B cell (primary cell): ENCODE measurements around the gene TINAGL1. TPM values are rescaled to one million over a fixed set of nuclear protein-coding genes. Genes with fewer than 3 reads are reported as not detected.

ENCODE experiments used
- ATAC-seq: fragments of 200-7000 bp; cut with Tn5 transposase; one replicate; pipeline ENCODE4 v1.10.0; 2021; ENCODE audit warnings: low read depth, mild to moderate bottlenecking, moderate number of reproducible peaks, moderate library complexity
- CTCF ChIA-PET: fragments of 350-600 bp; sonication (Branson Sonifier 250); formaldehyde crosslinking; loops from one replicate; lab custom pipeline; 2021; ENCODE audit warnings: antibody characterized with exemption, inconsistent platforms; lab: Charles Lee
- POLR2A ChIA-PET: fragments of 350-600 bp; sonication (Branson Sonifier 250); formaldehyde crosslinking; loops from one replicate; lab custom pipeline; 2021; ENCODE audit warnings: antibody characterized with exemption; lab: Charles Lee
- DNase-seq: peaks from one replicate; pipeline ENCODE4 v3.0.0; 2013
- H2AFZ ChIP-seq: 2 replicates; pipeline ENCODE4 v1.6.1; 2012; ENCODE audit warnings: mild to moderate bottlenecking, low read depth, low read length; ENCODE audit not compliant: insufficient read depth, poor library complexity, severe bottlenecking
- H3K27ac ChIP-seq, 2 donors: 1 replicate in 1 of 2; 2 replicates in 1 of 2; pipeline ENCODE4 v1.5.1; 2012 to 2013; ENCODE audit warnings: low read length in 2 of 2, mild to moderate bottlenecking in 2 of 2, moderate library complexity in 1 of 2
- H3K27me3 ChIP-seq, 4 experiments: fragments of 200-600 bp in 1 of 4; sonication (generic) in 1 of 4; replicated peaks in 1 of 4; 1 replicate in 2 of 4; 2 replicates in 2 of 4; pipeline versions ENCODE4 v1.6.1 to v1.7.0; 2013 to 2016; ENCODE audit warnings: low read length in 3 of 4, mild to moderate bottlenecking in 2 of 4, mixed read lengths in 1 of 4, moderate library complexity in 1 of 4; ENCODE audit not compliant: insufficient read depth in 4 of 4, control insufficient read depth in 3 of 4; ENCODE audit errors: control extremely low read depth in 1 of 4
- H3K36me3 ChIP-seq, 2 experiments: replicated peaks in 1 of 2; 1 replicate in 1 of 2; 2 replicates in 1 of 2; pipeline versions ENCODE4 v1.6.1 to v1.7.1; 2013; ENCODE audit warnings: low read length in 1 of 2; ENCODE audit not compliant: insufficient read depth in 2 of 2, control insufficient read depth in 1 of 2; ENCODE audit errors: control extremely low read depth in 1 of 2, extremely low read depth in 1 of 2
- H3K4me1 ChIP-seq, 2 donors: fragments of 200-600 bp in 1 of 2; sonication (generic) in 1 of 2; 1 replicate in 1 of 2; 2 replicates in 1 of 2; pipeline versions ENCODE4 v1.5.1 to v1.6.1; 2013 to 2017; ENCODE audit warnings: low read length in 2 of 2; ENCODE audit not compliant: control insufficient read depth in 2 of 2, insufficient read depth in 2 of 2
- H3K4me2 ChIP-seq: replicated peaks from 2 replicates; pipeline ENCODE3; 2012; ENCODE audit warnings: mild to moderate bottlenecking, low read depth, low read length; ENCODE audit not compliant: poor library complexity, severe bottlenecking
- H3K4me3 ChIP-seq, 5 experiments: fragments of 200-600 bp in 1 of 5; sonication (generic) in 1 of 5; 1 replicate in 3 of 5; 2 replicates in 2 of 5; pipeline versions ENCODE4 v1.5.1 to v1.7.0; 2011 to 2016; ENCODE audit warnings: low read length in 4 of 5, mild to moderate bottlenecking in 4 of 5, low read depth in 2 of 5, control low read depth in 1 of 5, moderate library complexity in 1 of 5; ENCODE audit not compliant: insufficient read depth in 1 of 5; ENCODE audit errors: control extremely low read depth in 1 of 5, extremely low read depth in 1 of 5
- H3K79me2 ChIP-seq: fragments of 200-600 bp; sonication (generic); one replicate; pipeline ENCODE4 v1.6.0; 2016; ENCODE audit warnings: low read length; ENCODE audit not compliant: control insufficient read depth, insufficient read depth
- H3K9ac ChIP-seq: fragments of 200-600 bp; sonication (generic); 2 replicates; pipeline ENCODE4 v1.6.1; 2017; ENCODE audit warnings: mild to moderate bottlenecking, low read length, moderate library complexity
- H3K9me3 ChIP-seq, 3 donors: one replicate each; pipeline versions ENCODE4 v1.6.1 to v1.7.1; 2013; ENCODE audit warnings: low read length in 2 of 3; ENCODE audit not compliant: control insufficient read depth in 2 of 3, insufficient read depth in 1 of 3; ENCODE audit errors: control extremely low read depth in 1 of 3
- H4K20me1 ChIP-seq: 2 replicates; pipeline ENCODE4 v1.6.0; 2012; ENCODE audit warnings: mild to moderate bottlenecking, low read length; ENCODE audit not compliant: insufficient read depth, control insufficient read depth, poor library complexity, severe bottlenecking
- H3K27ac Mint-ChIP-seq: one replicate; pipeline ENCODE4 v1.8.0; 2021; ENCODE audit warnings: mixed read lengths
- H3K27me3 Mint-ChIP-seq: one replicate; pipeline ENCODE4 v1.8.0; 2021; ENCODE audit warnings: mixed read lengths
- H3K4me1 Mint-ChIP-seq: one replicate; pipeline ENCODE4 v1.8.0; 2021; ENCODE audit warnings: mixed read lengths
- H3K4me3 Mint-ChIP-seq: one replicate; pipeline ENCODE4 v1.8.0; 2021; ENCODE audit warnings: mixed read lengths
- H3K9me3 Mint-ChIP-seq: one replicate; pipeline ENCODE4 v1.8.0; 2022; ENCODE audit warnings: mixed read lengths; ENCODE audit not compliant: insufficient read depth
- EZH2 ChIP-seq: IDR thresholded peaks from 2 replicates; pipeline ENCODE4 v1.6.1; 2012; ENCODE audit warnings: borderline replicate concordance, low read depth, mild to moderate bottlenecking, moderate library complexity, low read length; ENCODE audit not compliant: insufficient read depth, poor library complexity, severe bottlenecking
- WGBS: methylation state at CpG from one replicate; pipeline ENCODE4 v1.1.5; 2013; ENCODE audit warnings: missing lambda C conversion rate; ENCODE audit not compliant: insufficient coverage; 5-methylcytosine and 5-hydroxymethylcytosine counted together
- intact Hi-C: fragments of 100-400 bp; cut with micrococcal nuclease; formaldehyde crosslinking; loops from one replicate; pipeline ENCODE4 v1.10.0; 2022
- polyA plus RNA-seq: library from polyadenylated mRNA; depleted of rRNA; stranded (reverse); fragments of >200 nt; gene quantifications from 2 replicates; pipeline ENCODE4 v1.2.3, GENCODE V29; 2012
- total RNA-seq, 2 donors: library from RNA; stranded (reverse); fragments of 120-200 nt in 1 of 2; gene quantifications; 1 replicate in 1 of 2; 2 replicates in 1 of 2; pipeline versions ENCODE4 v1.2.3 to v1.2.4, GENCODE V29; 2013 to 2022
- TF ChIP-seq, protein P1 (sequence below): fragments of 200-600 bp; IDR thresholded peaks from one replicate; pipeline ENCODE4 v1.8.0; 2022; ENCODE audit warnings: antibody characterized with exemption, mild to moderate bottlenecking

The TINAGL1 gene
- total and polyA plus RNA-seq, 2 donors (not counting 1 experiment from before 2014, with no cell fraction given): not detected

DNA sequence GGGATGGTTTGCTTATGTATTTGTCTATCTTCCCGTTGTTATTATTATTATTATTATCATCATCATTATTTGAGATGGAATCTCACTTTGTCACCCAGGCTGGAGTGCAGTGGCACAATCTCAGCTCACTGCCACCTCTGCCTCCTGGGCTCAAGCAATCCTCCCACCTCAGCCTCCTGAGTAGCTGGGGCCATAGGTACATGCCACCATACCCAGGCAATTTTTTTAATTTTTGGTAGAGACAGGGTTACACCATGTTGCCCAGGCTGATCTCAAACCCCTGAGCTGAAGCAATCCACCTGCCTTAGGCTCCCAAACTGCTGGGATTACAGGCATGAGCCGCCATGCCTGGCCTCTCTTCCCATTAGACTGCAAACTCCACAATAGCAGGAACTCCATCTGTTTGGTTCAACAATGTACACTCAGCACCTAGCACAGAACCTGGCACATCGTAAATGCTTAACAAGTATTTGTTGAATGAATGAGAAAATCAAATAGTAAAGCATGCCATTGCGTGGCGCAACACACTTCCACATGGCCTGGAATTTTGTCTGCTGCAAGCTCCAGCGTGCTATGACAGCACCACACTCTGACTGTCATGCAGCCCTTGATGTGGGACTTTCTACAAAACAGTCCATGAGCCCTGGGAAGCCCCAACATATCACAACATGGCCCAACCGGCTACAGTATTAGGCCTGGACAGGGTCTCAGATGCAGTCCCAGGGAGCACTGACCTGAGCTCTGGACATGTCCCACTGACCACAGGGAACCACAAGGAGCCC, 3.8 kb upstream of the TINAGL1 start:
- H3K9me3 Mint-ChIP-seq: no peaks in the 10 kb centered on the region
- no peak overlapping the region for H3K9ac ChIP-seq
- no peak overlapping the region for H3K4me2 ChIP-seq
- no peaks in the 10 kb centered on the region for H3K79me2 ChIP-seq
- H3K27me3 Mint-ChIP-seq: peaks cover 29% of the 10 kb centered on the region
- no peaks in the 10 kb centered on the region for H3K9me3 ChIP-seq
- ChIA-PET CTCF (no interaction called here), POLR2A (no interaction called here)
- no peak for TF ChIP-seq EZH2
- TF ChIP-seq, protein P1, sequence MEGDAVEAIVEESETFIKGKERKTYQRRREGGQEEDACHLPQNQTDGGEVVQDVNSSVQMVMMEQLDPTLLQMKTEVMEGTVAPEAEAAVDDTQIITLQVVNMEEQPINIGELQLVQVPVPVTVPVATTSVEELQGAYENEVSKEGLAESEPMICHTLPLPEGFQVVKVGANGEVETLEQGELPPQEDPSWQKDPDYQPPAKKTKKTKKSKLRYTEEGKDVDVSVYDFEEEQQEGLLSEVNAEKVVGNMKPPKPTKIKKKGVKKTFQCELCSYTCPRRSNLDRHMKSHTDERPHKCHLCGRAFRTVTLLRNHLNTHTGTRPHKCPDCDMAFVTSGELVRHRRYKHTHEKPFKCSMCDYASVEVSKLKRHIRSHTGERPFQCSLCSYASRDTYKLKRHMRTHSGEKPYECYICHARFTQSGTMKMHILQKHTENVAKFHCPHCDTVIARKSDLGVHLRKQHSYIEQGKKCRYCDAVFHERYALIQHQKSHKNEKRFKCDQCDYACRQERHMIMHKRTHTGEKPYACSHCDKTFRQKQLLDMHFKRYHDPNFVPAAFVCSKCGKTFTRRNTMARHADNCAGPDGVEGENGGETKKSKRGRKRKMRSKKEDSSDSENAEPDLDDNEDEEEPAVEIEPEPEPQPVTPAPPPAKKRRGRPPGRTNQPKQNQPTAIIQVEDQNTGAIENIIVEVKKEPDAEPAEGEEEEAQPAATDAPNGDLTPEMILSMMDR: no peak
- H3K4me1 ChIP-seq: peaks cover 0 to 16% of the 10 kb centered on the region in 2 donors
- H3K27me3 ChIP-seq: peaks cover 0 to 8% (median 2%) of the 10 kb centered on the region in 4 experiments
- H4K20me1 ChIP-seq: no peaks in the 10 kb centered on the region
- no peak overlapping the region for H2AFZ ChIP-seq
- intact Hi-C loops: no loop called here
- H3K36me3 ChIP-seq: no peaks in the 10 kb centered on the region
- DNase-seq (no peak), ATAC-seq (no peak)
- WGBS: 89% methylated on average over 5 of the region's 7 CpGs
- H3K4me1 Mint-ChIP-seq: peaks cover 6% of the 10 kb centered on the region
- H3K27ac Mint-ChIP-seq: no peak overlapping the region
- H3K4me3 ChIP-seq: no peak overlapping the region
- H3K4me3 Mint-ChIP-seq: no peak overlapping the region
- H3K27ac ChIP-seq: no peak overlapping the region

- 97% methylated on average over 6 of the region's 8 CpGs for WGBS
- Mint-ChIP-seq H3K4me1 (peaks cover 6% of the 10 kb centered on the region), H3K27ac (no peak overlapping the region), H3K4me3 (no peak overlapping the region), H3K27me3 (peaks cover 30% of the 10 kb centered on the region), H3K9me3 (no peaks in the 10 kb centered on the region)
- POLR2A ChIA-PET: no interaction called here
- H2AFZ ChIP-seq: no peak overlapping the region
- CTCF ChIA-PET: no interaction called here
- H3K9ac ChIP-seq: no peak overlapping the region
- no peak overlapping the region for H3K4me3 ChIP-seq
- H3K36me3 ChIP-seq: no peaks in the 10 kb centered on the region
- peaks cover 0 to 11% (median 3%) of the 10 kb centered on the region in 4 experiments for H3K27me3 ChIP-seq
- no peak for TF ChIP-seq EZH2
- TF ChIP-seq, protein P1: no peak
- intact Hi-C loops: no loop called here
- no peaks in the 10 kb centered on the region for H3K9me3 ChIP-seq
- no peak overlapping the region for H3K4me2 ChIP-seq
- DNase-seq (no peak), ATAC-seq (no peak)
- no peak overlapping the region for H3K27ac ChIP-seq
- H3K4me1 ChIP-seq: peaks cover 0 to 16% of the 10 kb centered on the region in 2 donors
- no peaks in the 10 kb centered on the region for H4K20me1 ChIP-seq
- H3K79me2 ChIP-seq: no peaks in the 10 kb centered on the region
Measured at GRCh38 chr1:31573261-31573660, 3.1 kb upstream of the TINAGL1 start.
